ENCODE data around the gene CD6. TPM values are rescaled to one million over a fixed set of nuclear protein-coding genes. Genes with fewer than 3 reads are reported as not detected.

CD6 gene
- total RNA-seq, 1 experiment from 2014 or later, result 0.05 TPM

GRCh38 chr11:60951904-60952741 is 19.4 kb upstream of the CD6 start, which contains the start of gene SLC15A3:
TSS of gene SLC15A3 (minus strand) at chr11:60952176. CDS start at chr11:60951551, 625 bp downstream.
- peaks cover 30% of the 10 kb centered on the region for H3K4me1 ChIP-seq (replicated peaks)
- H3K4me3 ChIP-seq, result peak within 1 kb of the TSS; percentile 36
- no peaks in the 10 kb centered on the region for H3K9me3 ChIP-seq (replicated peaks)
- no peaks in the 10 kb centered on the region for H3K27me3 ChIP-seq (replicated peaks)
- peak within 1 kb of the TSS; percentile 63 for H3K27ac ChIP-seq
- peak in 1 of 2 experiments; percentile 85 for DNase-seq (ENCODE audit: low read depth in 1 of 2, low spot score in 2 of 2)
- H3K36me3 ChIP-seq, result peaks cover 6% of the 10 kb centered on the region; the same call in 1 of the 2 replicates

GRCh38 chr11:60952742-60953170 is 18.7 kb upstream of the CD6 start:
- H3K27ac ChIP-seq, result peak overlapping the region; percentile 63

GRCh38 chr11:60953781-60954180 is 17.7 kb upstream of the CD6 start:
- H3K36me3 ChIP-seq, result peaks cover 6% of the 10 kb centered on the region; the same call in 1 of the 2 replicates
- no peak for DNase-seq (ENCODE audit: low read depth in 1 of 2, low spot score in 2 of 2)
- H3K27me3 ChIP-seq (replicated peaks), result no peaks in the 10 kb centered on the region

More at GRCh38 chr11:60952742-60953170, 18.7 kb upstream of the CD6 start:
- Histone ChIP-seq H3K27me3 (replicated peaks) (no peaks in the 10 kb centered on the region), H3K4me1 (replicated peaks) (peaks cover 30% of the 10 kb centered on the region), H3K36me3 (peaks cover 6% of the 10 kb centered on the region; the same call in 1 of the 2 replicates), H3K9me3 (replicated peaks) (no peaks in the 10 kb centered on the region), H3K4me3 (peak overlapping the region; percentile 36)
- DNase-seq (ENCODE audit: low read depth in 1 of 2, low spot score in 2 of 2), result no peak

GRCh38 chr11:60954421-60954820 is 17.1 kb upstream of the CD6 start:
- Histone ChIP-seq H3K27me3 (replicated peaks) (no peaks in the 10 kb centered on the region), H3K4me1 (replicated peaks) (peaks cover 30% of the 10 kb centered on the region), H3K27ac (no peak overlapping the region), H3K36me3 (peaks cover 6% of the 10 kb centered on the region; the same call in 1 of the 2 replicates), H3K4me3 (no peak overlapping the region), H3K9me3 (replicated peaks) (no peaks in the 10 kb centered on the region)
- no peak for DNase-seq (ENCODE audit: low read depth in 1 of 2, low spot score in 2 of 2)

More at GRCh38 chr11:60953781-60954180, 17.7 kb upstream of the CD6 start:
- Histone ChIP-seq H3K9me3 (replicated peaks) (no peaks in the 10 kb centered on the region), H3K27ac (no peak overlapping the region), H3K4me3 (no peak overlapping the region), H3K4me1 (replicated peaks) (peaks cover 30% of the 10 kb centered on the region)

- Histone ChIP-seq H3K4me1 (replicated peaks) (peaks cover 22% of the 10 kb centered on the region), H3K9me3 (replicated peaks) (no peaks in the 10 kb centered on the region), H3K27ac (no peak overlapping the region), H3K4me3 (no peak overlapping the region), H3K27me3 (replicated peaks) (peaks cover under 1% of the 10 kb centered on the region), H3K36me3 (peaks cover 6% of the 10 kb centered on the region; the same call in 1 of the 2 replicates)
- DNase-seq (ENCODE audit: low read depth in 1 of 2, low spot score in 2 of 2), result no peak
Observed at GRCh38 chr11:60955571-60955970, 15.9 kb upstream of the CD6 start.

GRCh38 chr11:60957188-60957587 is 14.3 kb upstream of the CD6 start:
- H3K27ac ChIP-seq, result no peak overlapping the region
- H3K4me3 ChIP-seq, result no peak overlapping the region
- no peaks in the 10 kb centered on the region for H3K36me3 ChIP-seq
- DNase-seq (ENCODE audit: low read depth in 1 of 2, low spot score in 2 of 2), result no peak
- H3K9me3 ChIP-seq (replicated peaks), result no peaks in the 10 kb centered on the region
- peaks cover 13% of the 10 kb centered on the region for H3K27me3 ChIP-seq (replicated peaks)
- peaks cover 7% of the 10 kb centered on the region for H3K4me1 ChIP-seq (replicated peaks)

- H3K36me3 ChIP-seq, result no peaks in the 10 kb centered on the region
- no peaks in the 10 kb centered on the region for H3K4me1 ChIP-seq (replicated peaks)
- H3K27ac ChIP-seq, result no peak overlapping the region
- H3K4me3 ChIP-seq, result no peak overlapping the region
- peaks cover 16% of the 10 kb centered on the region for H3K27me3 ChIP-seq (replicated peaks)
- DNase-seq (ENCODE audit: low read depth in 1 of 2, low spot score in 2 of 2), result no peak
- no peaks in the 10 kb centered on the region for H3K9me3 ChIP-seq (replicated peaks)
Observed at GRCh38 chr11:60959431-60959830, 12.0 kb upstream of the CD6 start.

GRCh38 chr11:60960405-60960804 is 11.1 kb upstream of the CD6 start:
- DNase-seq (ENCODE audit: low read depth in 1 of 2, low spot score in 2 of 2), result no peak
- Histone ChIP-seq H3K4me3 (no peak overlapping the region), H3K4me1 (replicated peaks) (no peaks in the 10 kb centered on the region), H3K36me3 (no peaks in the 10 kb centered on the region), H3K9me3 (replicated peaks) (no peaks in the 10 kb centered on the region), H3K27me3 (replicated peaks) (peaks cover 16% of the 10 kb centered on the region), H3K27ac (no peak overlapping the region)

- Histone ChIP-seq H3K4me1 (replicated peaks) (no peaks in the 10 kb centered on the region), H3K9me3 (replicated peaks) (peaks cover 6% of the 10 kb centered on the region; the same call in 1 of the 2 replicates), H3K27me3 (replicated peaks) (peaks cover 24% of the 10 kb centered on the region), H3K36me3 (no peaks in the 10 kb centered on the region), H3K27ac (no peak overlapping the region), H3K4me3 (no peak overlapping the region)
- DNase-seq (ENCODE audit: low read depth in 1 of 2, low spot score in 2 of 2), result no peak
Observed at GRCh38 chr11:60964801-60965200, 6.7 kb upstream of the CD6 start.

GRCh38 chr11:60966890-60967289 is 4.6 kb upstream of the CD6 start:
- peaks cover 12% of the 10 kb centered on the region for H3K27me3 ChIP-seq (replicated peaks)
- DNase-seq (ENCODE audit: low read depth in 1 of 2, low spot score in 2 of 2), result no peak
- no peaks in the 10 kb centered on the region for H3K36me3 ChIP-seq
- no peak overlapping the region for H3K27ac ChIP-seq
- no peak overlapping the region for H3K4me3 ChIP-seq
- no peaks in the 10 kb centered on the region for H3K4me1 ChIP-seq (replicated peaks)
- peaks cover 6% of the 10 kb centered on the region; the same call in 1 of the 2 replicates for H3K9me3 ChIP-seq (replicated peaks)

GRCh38 chr11:60968223-60968622 is 3.3 kb upstream of the CD6 start:
- H3K27me3 ChIP-seq (replicated peaks), result peaks cover 8% of the 10 kb centered on the region
- no peak for DNase-seq (ENCODE audit: low read depth in 1 of 2, low spot score in 2 of 2)
- H3K4me3 ChIP-seq, result no peak overlapping the region
- peaks cover 6% of the 10 kb centered on the region; the same call in 1 of the 2 replicates for H3K9me3 ChIP-seq (replicated peaks)
- H3K4me1 ChIP-seq (replicated peaks), result no peaks in the 10 kb centered on the region
- no peaks in the 10 kb centered on the region for H3K36me3 ChIP-seq
- no peak overlapping the region for H3K27ac ChIP-seq

GRCh38 chr11:60970369-60970774 is 1.1 kb upstream of the CD6 start:
- peaks cover 6% of the 10 kb centered on the region; the same call in 1 of the 2 replicates for H3K9me3 ChIP-seq (replicated peaks)
- H3K27me3 ChIP-seq (replicated peaks), result peaks cover 8% of the 10 kb centered on the region
- no peaks in the 10 kb centered on the region for H3K4me1 ChIP-seq (replicated peaks)
- H3K4me3 ChIP-seq, result no peak overlapping the region
- no peak overlapping the region for H3K27ac ChIP-seq
- H3K36me3 ChIP-seq, result no peaks in the 10 kb centered on the region
- peak; percentile 29 to 66 for DNase-seq (ENCODE audit: low read depth in 1 of 2, low spot score in 2 of 2)

GRCh38 chr11:60970890-60971289 is 590 bp upstream of the CD6 start:
- DNase-seq (ENCODE audit: low read depth in 1 of 2, low spot score in 2 of 2), result no peak
- Histone ChIP-seq H3K9me3 (replicated peaks) (peaks cover 6% of the 10 kb centered on the region; the same call in 1 of the 2 replicates), H3K36me3 (no peaks in the 10 kb centered on the region), H3K27ac (no peak overlapping the region), H3K27me3 (replicated peaks) (peaks cover 7% of the 10 kb centered on the region), H3K4me1 (replicated peaks) (no peaks in the 10 kb centered on the region), H3K4me3 (no peak overlapping the region)

Data from SJSA1 (cell line).